NCI-H345 treated with DMSO at 0.1 percent for 48 hours (cell line): ENCODE results near the gene MAIP1.
"Not testable (repeated sequence)": the region's sequence is repeated elsewhere in the genome, so short reads cannot be mapped to it uniquely, and the experiment has no call there.

Experiments
- DNase-seq: peaks from one replicate; lab custom pipeline; 2025; ENCODE audit not compliant: unreplicated experiment; lab: John Stamatoyannopoulos, UW

Gene MAIP1

GRCh38 chr2:199955339-199956061 is at the start of gene MAIP1, which contains the start of gene TYW5:
Gene MAIP1, plus strand, starts transcription at chr2:199955582. Its CDS starts 217 bp downstream, at chr2:199955799.
Gene TYW5, minus strand, starts transcription at chr2:199955491. Its CDS starts 21 bp downstream, at chr2:199955470.
- DNase-seq = peak; percentile 86

GRCh38 chr2:199907008-199907714 is 48.2 kb upstream of the MAIP1 start:
- no peak for DNase-seq

GRCh38 chr2:199910338-199911051 is 44.9 kb upstream of the MAIP1 start:
- DNase-seq = no peak

GRCh38 chr2:199911052-199911876 is 44.1 kb upstream of the MAIP1 start, which contains the start of gene C2orf69:
Gene C2orf69, plus strand, starts transcription at chr2:199911293. Its CDS starts 146 bp downstream, at chr2:199911439.
- peak; percentile 97 for DNase-seq

- DNase-seq = no peak
Observed at GRCh38 chr2:199911877-199912161, 43.6 kb upstream of the MAIP1 start.

- not testable (repeated sequence) for DNase-seq
Observed at GRCh38 chr2:199912553-199913114, 42.7 kb upstream of the MAIP1 start.

GRCh38 chr2:199914372-199914958 is 40.9 kb upstream of the MAIP1 start:
- DNase-seq = no peak

GRCh38 chr2:199916980-199917379 is 38.4 kb upstream of the MAIP1 start:
- DNase-seq = no peak

- no peak for DNase-seq
Observed at GRCh38 chr2:199922856-199923255, 32.5 kb upstream of the MAIP1 start.

- DNase-seq = no peak
Observed at GRCh38 chr2:199923924-199924323, 31.5 kb upstream of the MAIP1 start.

GRCh38 chr2:199926806-199927205 is 28.6 kb upstream of the MAIP1 start:
- DNase-seq = no peak

GRCh38 chr2:199928226-199928625 is 27.2 kb upstream of the MAIP1 start:
- no peak for DNase-seq

- no peak for DNase-seq
Observed at GRCh38 chr2:199928626-199929025, 26.8 kb upstream of the MAIP1 start.

- DNase-seq = no peak
Observed at GRCh38 chr2:199929262-199929661, 26.1 kb upstream of the MAIP1 start.

- no peak for DNase-seq
Observed at GRCh38 chr2:199932312-199932855, 23.0 kb upstream of the MAIP1 start.

GRCh38 chr2:199933466-199933865 is 21.9 kb upstream of the MAIP1 start:
- no peak for DNase-seq

- DNase-seq = no peak
Observed at GRCh38 chr2:199936554-199936953, 18.8 kb upstream of the MAIP1 start.

- peak; percentile 7 for DNase-seq
Observed at GRCh38 chr2:199940373-199940772, 15.0 kb upstream of the MAIP1 start.

GRCh38 chr2:199943373-199943772 is 12.0 kb upstream of the MAIP1 start:
- no peak for DNase-seq

GRCh38 chr2:199946196-199946595 is 9.2 kb upstream of the MAIP1 start:
- DNase-seq = no peak
